GM12878 (cell line): ENCODE measurements around the gene ADGRL3. TPM values are rescaled to one million over a fixed set of nuclear protein-coding genes. Genes with fewer than 3 reads are reported as not detected.

ENCODE experiments used
- ATAC-seq: fragments of 200-7000 bp; cut with Tn5 transposase; 3 replicates; pipeline ENCODE4 v1.9.1; 2020; ENCODE audit warnings: mild to moderate bottlenecking, moderate library complexity
- BruUV-seq: library from RNA; stranded (reverse); fragments of 400-500 nt; replicated peaks from 2 replicates; lab custom pipeline; 2021; lab: Mats Ljungman, UMichigan
- CTCF ChIA-PET: fragments of 300-600 bp; sonication (Branson Sonifier 250); formaldehyde crosslinking; extraction: SDS; loops from one replicate; lab custom pipeline; 2021; ENCODE audit warnings: inconsistent platforms; lab: Yijun Ruan, JAX
- POLR2A ChIA-PET: fragments of 350-600 bp; formaldehyde crosslinking; extraction: SDS; loops from one replicate; lab custom pipeline; 2021; ENCODE audit warnings: inconsistent platforms; lab: Charles Lee
- RAD21 ChIA-PET: fragments of 300-600 bp; sonication (Branson Sonifier 250); formaldehyde crosslinking; loops from one replicate; lab custom pipeline; 2023; ENCODE audit warnings: antibody characterized with exemption; ENCODE audit not compliant: unreplicated experiment; lab: Charles Lee
- SMC1A ChIA-PET: fragments of 300-600 bp; sonication (Branson Sonifier 250); formaldehyde crosslinking; loops from one replicate; lab custom pipeline; 2023; ENCODE audit not compliant: unreplicated experiment, uncharacterized antibody; lab: Charles Lee
- DNase-seq: peaks from one replicate; pipeline ENCODE4 v3.0.0-alpha.2; 2011; ENCODE audit warnings: low read depth, low spot score
- FAIRE-seq: peaks from 3 replicates; lab custom pipeline; 2011; peaks lifted over from hg19 to GRCh38; lab: Jason Lieb, UNC
- H2AFZ ChIP-seq: 2 replicates; pipeline ENCODE4 v1.6.0; 2011; ENCODE audit warnings: low read depth, low read length, control low read depth; ENCODE audit not compliant: control insufficient read depth
- H3K27ac ChIP-seq: 2 replicates; pipeline ENCODE4 v1.5.1; 2011; ENCODE audit warnings: control low read depth; ENCODE audit not compliant: control insufficient read depth, insufficient read depth
- H3K27me3 ChIP-seq, 2 experiments: replicated peaks in 1 of 2; 2 replicates each; pipeline versions ENCODE4 v1.6.0 to v1.6.1; 2011; ENCODE audit warnings: low read length in 1 of 2; ENCODE audit not compliant: control insufficient read depth in 2 of 2, insufficient read depth in 2 of 2
- H3K36me3 ChIP-seq, 2 experiments: 2 replicates each; pipeline ENCODE4 v1.5.1; 2011; ENCODE audit warnings: low read length in 1 of 2; ENCODE audit not compliant: control insufficient read depth in 2 of 2, insufficient read depth in 2 of 2
- H3K4me1 ChIP-seq: 2 replicates; pipeline ENCODE4 v1.6.1; 2011; ENCODE audit warnings: mild to moderate bottlenecking, low read length, moderate library complexity, mixed read lengths; ENCODE audit not compliant: control insufficient read depth, insufficient read depth
- H3K4me2 ChIP-seq: 2 replicates; pipeline ENCODE4 v1.6.0; 2011; ENCODE audit warnings: control low read depth; ENCODE audit not compliant: control insufficient read depth, insufficient read depth
- H3K4me3 ChIP-seq: fragments of 200-600 bp; sonication (generic); 2 replicates; pipeline ENCODE4 v1.5.1; 2016
- H3K79me2 ChIP-seq: 2 replicates; pipeline ENCODE4 v1.6.0; 2011; ENCODE audit warnings: low read length; ENCODE audit not compliant: control insufficient read depth, insufficient read depth
- H3K9ac ChIP-seq: 2 replicates; pipeline ENCODE4 v1.8.0; 2011; ENCODE audit warnings: low read length, control low read depth, mixed read lengths; ENCODE audit not compliant: control insufficient read depth, insufficient read depth
- H3K9me3 ChIP-seq: replicated peaks from 3 replicates; pipeline ENCODE4 v1.5.1; 2011; ENCODE audit warnings: mild to moderate bottlenecking, low read length; ENCODE audit not compliant: control insufficient read depth, insufficient read depth
- H4K20me1 ChIP-seq: 2 replicates; pipeline ENCODE4 v1.6.0; 2011; ENCODE audit not compliant: control insufficient read depth, insufficient read depth
- CREM ChIP-seq: IDR thresholded peaks from 2 replicates; pipeline ENCODE4 v1.6.1; 2014; ENCODE audit warnings: antibody characterized with exemption, low read depth
- GABPA ChIP-seq: IDR thresholded peaks from 2 replicates; pipeline ENCODE4 v1.6.1; 2014; ENCODE audit warnings: antibody characterized with exemption, low read depth, mild to moderate bottlenecking, inconsistent platforms
- IRF4 ChIP-seq: IDR thresholded peaks from 2 replicates; pipeline ENCODE4 v1.6.1; 2011; ENCODE audit warnings: low read depth, low read length
- MEF2A ChIP-seq: IDR thresholded peaks from 2 replicates; pipeline ENCODE4 v1.6.1; 2011; ENCODE audit warnings: low read depth, mild to moderate bottlenecking, low read length, moderate library complexity; ENCODE audit not compliant: insufficient read depth
- NBN ChIP-seq: fragments of 450-650 bp; IDR thresholded peaks from 2 replicates; pipeline ENCODE4 v1.6.1; 2016
- POLR2A ChIP-seq: IDR thresholded peaks from 2 replicates; pipeline ENCODE4 v1.6.1; 2011; ENCODE audit warnings: low read depth, mild to moderate bottlenecking, low read length
- TAF1 ChIP-seq: IDR thresholded peaks from 2 replicates; pipeline ENCODE4 v1.6.1; 2011; ENCODE audit warnings: mild to moderate bottlenecking, low read depth, low read length, borderline replicate concordance
- WGBS: methylation state at CpG from one replicate; pipeline ENCODE4 v1.1.6; 2016; ENCODE audit warnings: low lambda C conversion rate; ENCODE audit not compliant: insufficient replicate concordance, insufficient coverage; ENCODE audit errors: missing lambda C conversion rate; 5-methylcytosine and 5-hydroxymethylcytosine counted together
- in situ Hi-C: fragments of 300-500 bp; cut with MboI; formaldehyde crosslinking; loops from 9 replicates; pipeline ENCODE4 v1.14.3; 2018; ENCODE audit warnings: mixed read lengths
- intact Hi-C: fragments of 100-400 bp; cut with micrococcal nuclease; formaldehyde crosslinking; loops from one replicate; pipeline ENCODE4 v1.14.2; 2022; ENCODE audit not compliant: unreplicated experiment
- polyA plus RNA-seq, 11 experiments: library from polyadenylated mRNA; depleted of rRNA in 4 of 11; unstranded in 6 of 11; stranded (reverse) in 5 of 11; fragments of >200 nt; fragmentation: Nextera tagmentation in 4 of 11; fragmentation: Illumina TruSeq in 1 of 11; extraction: Ambion mirVana in 4 of 11; extraction: Trizol in 1 of 11; gene quantifications; 1 replicate in 1 of 11; 2 replicates in 10 of 11; pipeline versions ENCODE4 v1.2.1 to v1.2.3, GENCODE V29; 2011 to 2016; ENCODE audit warnings: inconsistent platforms in 2 of 11, missing spikeins in 2 of 11, low read depth in 1 of 11
- total RNA-seq, 4 experiments: library from RNA; depleted of rRNA in 3 of 4; stranded (reverse); fragments of >200 nt in 3 of 4; fragmentation: Illumina TruSeq in 1 of 4; extraction: Trizol in 1 of 4; gene quantifications; 2 replicates each; pipeline versions ENCODE4 v1.2.1 to v1.2.3, GENCODE V29; 2013 to 2021

Gene ADGRL3
- total and polyA plus RNA-seq, 10 of the 15 experiments (the other 5 are each of a cell fraction or from before 2014, with no cell fraction given): 1.1 TPM; not detected in 9

- FAIRE-seq: no peak
- intact Hi-C loops: no loop called here
- no peak for ATAC-seq
These were observed 627.8 kb downstream of the ADGRL3 start for GRCh38 chr4:61827907-61828391.

GRCh38 chr4:61828960-61829359 lies 628.8 kb downstream of the ADGRL3 start:
- Histone ChIP-seq H3K79me2 (no peaks in the 10 kb centered on the region), H3K9me3 (no peaks in the 10 kb centered on the region), H3K4me3 (no peak overlapping the region), H3K27me3 (no peaks in the 10 kb centered on the region), H3K36me3 (no peaks in the 10 kb centered on the region), H4K20me1 (no peaks in the 10 kb centered on the region), H2AFZ (no peak overlapping the region), H3K9ac (no peak overlapping the region), H3K4me1 (no peaks in the 10 kb centered on the region), H3K27ac (no peak overlapping the region), H3K4me2 (no peak overlapping the region)
- ChIA-PET SMC1A (interaction anchor here (0.6 to 1.5 kb wide), 4 partner anchors 9 to 74 kb away, joined by 3 read pairs; no protein-coding TSS in a partner anchor), CTCF (no interaction called here), RAD21 (interaction anchor here (1.0 kb wide), 1 partner anchor 90 kb away, joined by 4 read pairs; no protein-coding TSS in a partner anchor), POLR2A (no interaction called here)
- 10% methylated on average over 3 of the region's 3 CpGs for WGBS
- FAIRE-seq (no peak), DNase-seq (no peak), ATAC-seq (no peak)
- in situ Hi-C loops: no loop called here
- no peak for TF ChIP-seq IRF4
- TF ChIP-seq MEF2A: no peak
- TF ChIP-seq TAF1: no peak
- TF ChIP-seq CREM: no peak
- no TSS peak for BruUV-seq
- intact Hi-C loops: no loop called here

More at GRCh38 chr4:61827907-61828391, 627.8 kb downstream of the ADGRL3 start:
- Histone ChIP-seq H3K4me2 (no peak overlapping the region), H3K9me3 (no peaks in the 10 kb centered on the region), H3K4me3 (no peak overlapping the region), H3K79me2 (no peaks in the 10 kb centered on the region), H3K27me3 (no peaks in the 10 kb centered on the region), H3K9ac (no peak overlapping the region), H4K20me1 (no peaks in the 10 kb centered on the region), H3K27ac (no peak overlapping the region), H3K4me1 (no peaks in the 10 kb centered on the region), H2AFZ (no peak overlapping the region), H3K36me3 (no peaks in the 10 kb centered on the region)
- in situ Hi-C loops: no loop called here
- ChIA-PET POLR2A (no interaction called here), RAD21 (interaction anchor here (1.0 kb wide), 1 partner anchor 91 kb away, joined by 4 read pairs; no protein-coding TSS in a partner anchor), SMC1A (interaction anchor here (0.7 kb wide), 1 partner anchor 10 kb away, joined by 3 read pairs; no protein-coding TSS in a partner anchor), CTCF (no interaction called here)
- no TSS peak for BruUV-seq
- TF ChIP-seq GABPA: no peak
- TF ChIP-seq NBN: no peak
- no peak for TF ChIP-seq POLR2A
- DNase-seq: no peak
- 0% methylated on average over 1 of the region's 1 CpG for WGBS
